ENCODE data around the gene MARK4. TPM values are rescaled to one million over a fixed set of nuclear protein-coding genes. Genes with fewer than 3 reads are reported as not detected.

MARK4 gene
- total RNA-seq, 1 experiment from 2014 or later, result 49.4 TPM

DNA sequence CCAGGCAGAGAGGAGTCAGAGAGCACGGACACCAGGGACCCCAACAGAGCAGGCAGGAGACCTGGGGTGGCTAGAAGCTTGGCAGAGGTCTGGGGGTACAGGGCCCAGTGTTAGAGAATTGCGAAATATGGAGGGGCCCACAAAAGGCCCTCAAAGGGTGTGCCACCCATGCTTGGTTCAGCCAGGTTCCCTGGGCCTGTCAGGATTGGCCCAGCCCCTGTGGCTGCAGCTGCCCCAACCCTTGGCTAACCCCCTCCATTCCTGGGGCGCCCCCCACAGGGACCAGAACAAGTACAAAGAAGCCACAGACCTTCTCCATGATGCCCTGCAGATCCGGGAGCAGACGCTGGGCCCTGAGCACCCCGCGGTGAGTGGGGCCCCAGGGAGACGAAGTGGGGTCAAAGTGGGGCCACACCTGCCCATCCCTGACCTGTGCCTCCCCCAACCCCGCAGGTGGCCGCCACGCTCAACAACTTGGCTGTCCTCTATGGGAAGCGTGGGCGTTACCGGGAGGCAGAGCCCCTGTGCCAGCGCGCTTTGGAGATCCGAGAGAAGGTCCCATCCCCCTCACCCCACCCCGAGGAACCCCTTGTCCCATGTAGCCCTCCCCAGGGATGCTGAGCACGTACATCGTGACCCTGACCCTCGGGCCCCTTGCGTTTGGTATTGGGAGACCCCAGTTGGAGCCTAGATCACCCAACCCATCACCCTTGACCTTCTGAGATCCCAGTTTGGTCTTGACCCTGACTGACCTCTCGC is 97.5 kb downstream of the MARK4 start:
- Histone ChIP-seq H4K20me1 (ENCODE audit: insufficient read depth) (no peaks in the 10 kb centered on the region), H3K27ac (no peak overlapping the region), H3K9me2 (ENCODE audit: insufficient read depth) (no peaks in the 10 kb centered on the region), H3K4me2 (no peak overlapping the region), H3K36me3 (ENCODE audit: low read depth) (no peaks in the 10 kb centered on the region), H3K27me3 (ENCODE audit: insufficient read depth, low read depth) (no peaks in the 10 kb centered on the region), H3K4me3 (no peak overlapping the region), H3K79me2 (ENCODE audit: low read depth) (no peaks in the 10 kb centered on the region), H3K4me1 (replicated peaks; ENCODE audit: insufficient read depth) (no peaks in the 10 kb centered on the region), H3K9me3 (ENCODE audit: insufficient read depth, low read depth) (no peaks in the 10 kb centered on the region), H2AFZ (no peak overlapping the region), H3F3A (ENCODE audit: insufficient read depth, low read depth) (no peaks in the 10 kb centered on the region; the same call in 1 of the 2 replicates)
- TF ChIP-seq EZH2 (IDR thresholded peaks at IDR 0.05; ENCODE audit: low read depth) (no peak), CTCF (conservative IDR thresholded peaks at IDR 0.05) (no peak)
- no peak for DNase-seq
- CTCF ChIA-PET, result no interaction called here
- POLR2A ChIA-PET (ENCODE audit: unreplicated experiment), result no interaction called here
- BruUV-seq (replicated peaks), result no TSS peak
- intact Hi-C loops (cut with micrococcal nuclease; ENCODE audit: unreplicated experiment), result no loop called here

DNA sequence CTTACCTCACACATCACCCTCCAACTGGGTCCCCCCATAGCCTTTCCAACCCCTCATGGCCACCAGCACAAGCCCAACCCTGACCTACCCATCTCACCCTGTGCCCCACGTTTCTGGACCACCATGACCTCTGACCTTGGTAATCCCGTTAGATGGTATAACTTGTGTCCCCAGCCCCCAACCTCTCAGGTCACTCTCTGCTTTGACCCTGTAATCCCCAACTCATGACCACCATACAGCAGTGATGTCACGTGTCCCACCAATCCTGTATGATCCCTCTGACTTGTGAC is 98.0 kb downstream of the MARK4 start:
- no peak overlapping the region for H2AFZ ChIP-seq
- TF ChIP-seq CTCF (conservative IDR thresholded peaks at IDR 0.05) (no peak), EZH2 (IDR thresholded peaks at IDR 0.05; ENCODE audit: low read depth) (no peak)
- H3K36me3 ChIP-seq (ENCODE audit: low read depth), result no peaks in the 10 kb centered on the region
- no peaks in the 10 kb centered on the region for H3K4me1 ChIP-seq (replicated peaks; ENCODE audit: insufficient read depth)
- H3K27me3 ChIP-seq (ENCODE audit: insufficient read depth, low read depth), result no peaks in the 10 kb centered on the region
- H3F3A ChIP-seq (ENCODE audit: insufficient read depth, low read depth), result no peaks in the 10 kb centered on the region
- DNase-seq, result no peak
- no TSS peak for BruUV-seq (replicated peaks)
- H3K79me2 ChIP-seq (ENCODE audit: low read depth), result no peaks in the 10 kb centered on the region
- H3K4me3 ChIP-seq, result no peak overlapping the region
- ChIA-PET CTCF (no interaction called here), POLR2A (ENCODE audit: unreplicated experiment) (no interaction called here)
- no peaks in the 10 kb centered on the region for H3K9me2 ChIP-seq (ENCODE audit: insufficient read depth)
- intact Hi-C loops (cut with micrococcal nuclease; ENCODE audit: unreplicated experiment), result no loop called here
- no peak overlapping the region for H3K4me2 ChIP-seq
- no peaks in the 10 kb centered on the region for H4K20me1 ChIP-seq (ENCODE audit: insufficient read depth)
- no peaks in the 10 kb centered on the region for H3K9me3 ChIP-seq (ENCODE audit: insufficient read depth, low read depth)
- no peak overlapping the region for H3K27ac ChIP-seq

- no peaks in the 10 kb centered on the region for H3K9me2 ChIP-seq (ENCODE audit: insufficient read depth)
- no peak overlapping the region for H3K27ac ChIP-seq
- no peak for DNase-seq
- no peak overlapping the region for H2AFZ ChIP-seq
- H3K4me1 ChIP-seq (replicated peaks; ENCODE audit: insufficient read depth), result no peaks in the 10 kb centered on the region
- intact Hi-C loops (cut with micrococcal nuclease; ENCODE audit: unreplicated experiment), result no loop called here
- H3K36me3 ChIP-seq (ENCODE audit: low read depth), result no peaks in the 10 kb centered on the region
- no peaks in the 10 kb centered on the region for H3K9me3 ChIP-seq (ENCODE audit: insufficient read depth, low read depth)
- no TSS peak for BruUV-seq (replicated peaks)
- no peak overlapping the region for H3K4me2 ChIP-seq
- H3K27me3 ChIP-seq (ENCODE audit: insufficient read depth, low read depth), result no peaks in the 10 kb centered on the region
- no peaks in the 10 kb centered on the region for H3K79me2 ChIP-seq (ENCODE audit: low read depth)
- no peak overlapping the region for H3K4me3 ChIP-seq
- ChIA-PET CTCF (no interaction called here), POLR2A (ENCODE audit: unreplicated experiment) (no interaction called here)
- H4K20me1 ChIP-seq (ENCODE audit: insufficient read depth), result no peaks in the 10 kb centered on the region
- TF ChIP-seq EZH2 (IDR thresholded peaks at IDR 0.05; ENCODE audit: low read depth) (no peak), CTCF (conservative IDR thresholded peaks at IDR 0.05) (no peak)
- H3F3A ChIP-seq (ENCODE audit: insufficient read depth, low read depth), result no peaks in the 10 kb centered on the region
These were observed 98.4 kb downstream of the MARK4 start for GRCh38 chr19:45349430-45349941.
